Spleen (tissue), 7 donors: ENCODE results near the gene SLC36A4.

Experiments used
- CTCF ChIP-seq, 11 experiments: fragments of 200-600 bp in 7 of 11; fragments of 450-650 bp in 4 of 11; sonication (generic) in 4 of 11; IDR thresholded peaks in 8 of 11; conservative IDR thresholded peaks in 3 of 11; 1 replicate in 7 of 11; 2 replicates in 4 of 11; pipeline versions ENCODE4 v1.4.0 to v1.8.0; 2016 to 2021; ENCODE audit warnings: antibody characterized with exemption in 11 of 11, inconsistent platforms in 4 of 11, mild to moderate bottlenecking in 1 of 11
- POLR2A ChIP-seq, 3 donors: fragments of 450-650 bp; IDR thresholded peaks; one replicate each; pipeline ENCODE4 v1.5.1; 2017; ENCODE audit warnings: antibody characterized with exemption in 3 of 3, mild to moderate bottlenecking in 1 of 3
- POLR2AphosphoS5 ChIP-seq, 3 donors: sonication (generic); formaldehyde crosslinking; IDR thresholded peaks; one replicate each; pipeline ENCODE4 v1.5.1; 2017; ENCODE audit warnings: antibody characterized with exemption in 3 of 3
- donor health status: DM: no; HTN: no; CAD: no; lungs with moderate emphysema.
- donor health status: DM: no; HTN: no; CAD: no.
- donor health status: DM: no; HTN: no; CAD: no.

- TF ChIP-seq POLR2A (IDR thresholded peaks at IDR 0.05) (no peak), POLR2AphosphoS5 (IDR thresholded peaks at IDR 0.05) (no peak), CTCF (IDR thresholded peaks at IDR 0.05 in 8 of 11, conservative IDR thresholded peaks at IDR 0.05 in 3 of 11) (no peak)
Measured at GRCh38 chr11:93117565-93117964, 80.2 kb downstream of the SLC36A4 start.
